MCF 10A (cell line): ENCODE results near the gene IGSF22. TPM values are rescaled to one million over a fixed set of nuclear protein-coding genes. Genes with fewer than 3 reads are reported as not detected.
"Not testable (repeated sequence)": the region's sequence is repeated elsewhere in the genome, so short reads cannot be mapped to it uniquely, and the experiment has no call there.

Experiments
- BruUV-seq: library from RNA; stranded (reverse); fragments of 400-500 nt; replicated peaks from 2 replicates; lab custom pipeline; 2021; lab: Mats Ljungman, UMichigan
- CTCF ChIA-PET: fragments of 300-600 bp; sonication (Branson Sonifier 250); formaldehyde crosslinking; extraction: SDS; loops from one replicate; lab custom pipeline; 2021; ENCODE audit warnings: antibody characterized with exemption, inconsistent platforms; lab: Yijun Ruan, JAX
- POLR2A ChIA-PET: fragments of 300-600, 350-650 bp; sonication (Branson Sonifier 250); formaldehyde crosslinking; extraction: SDS; loops from one replicate; lab custom pipeline; 2020; ENCODE audit warnings: antibody characterized with exemption, inconsistent platforms; lab: Yijun Ruan, JAX
- DNase-seq: peaks from one replicate; pipeline ENCODE4 v3.0.0-alpha.2; 2018; ENCODE audit not compliant: unreplicated experiment
- H3K27ac Mint-ChIP-seq: one replicate; pipeline ENCODE4 v1.8.0; 2022; ENCODE audit warnings: mild to moderate bottlenecking, low read depth, mixed read lengths; ENCODE audit not compliant: unreplicated experiment
- H3K27me3 Mint-ChIP-seq: one replicate; pipeline ENCODE4 v1.8.0; 2022; ENCODE audit warnings: mixed read lengths; ENCODE audit not compliant: insufficient read depth, unreplicated experiment
- H3K36me3 Mint-ChIP-seq: one replicate; pipeline ENCODE4 v1.8.0; 2022; ENCODE audit warnings: mild to moderate bottlenecking, moderate library complexity, mixed read lengths; ENCODE audit not compliant: insufficient read depth, unreplicated experiment
- H3K4me1 Mint-ChIP-seq: one replicate; pipeline ENCODE4 v1.8.0; 2022; ENCODE audit warnings: mixed read lengths; ENCODE audit not compliant: insufficient read depth, unreplicated experiment
- H3K4me3 Mint-ChIP-seq: one replicate; pipeline ENCODE4 v1.8.0; 2022; ENCODE audit warnings: mild to moderate bottlenecking, moderate library complexity, mixed read lengths; ENCODE audit not compliant: unreplicated experiment
- H3K9me3 Mint-ChIP-seq: one replicate; pipeline ENCODE4 v1.8.0; 2022; ENCODE audit warnings: mixed read lengths; ENCODE audit not compliant: unreplicated experiment
- CTCF ChIP-seq: fragments of 200-600 bp; IDR thresholded peaks from one replicate; pipeline ENCODE4 v1.8.0; 2022; ENCODE audit warnings: antibody characterized with exemption, mild to moderate bottlenecking; ENCODE audit not compliant: unreplicated experiment
- intact Hi-C: fragments of 100-400 bp; cut with micrococcal nuclease; formaldehyde crosslinking; loops from 2 replicates; pipeline ENCODE4 v1.14.1; 2022
- total RNA-seq: library from RNA; stranded (reverse); gene quantifications from 2 replicates; pipeline ENCODE4 v1.2.3, GENCODE V29; 2022

IGSF22 gene
- total RNA-seq, 1 experiment from 2014 or later, result not detected

GRCh38 chr11:18684267-18684666, 41.7 kb downstream of the IGSF22 start:
- intact Hi-C loops, result no loop called here
- ChIA-PET CTCF (interaction anchor here (0.7 to 1.1 kb wide), 3 partner anchors 33 to 91 kb away, joined by 3 to 4 read pairs (median 4); no protein-coding TSS in a partner anchor), POLR2A (no interaction called here)
- Mint-ChIP-seq H3K9me3 (no peaks in the 10 kb centered on the region), H3K4me3 (no peak overlapping the region), H3K36me3 (no peaks in the 10 kb centered on the region), H3K4me1 (no peaks in the 10 kb centered on the region), H3K27me3 (no peaks in the 10 kb centered on the region), H3K27ac (no peak overlapping the region)
- TF ChIP-seq CTCF, result no peak
- DNase-seq, result no peak
- no TSS peak for BruUV-seq

- ChIA-PET CTCF (no interaction called here), POLR2A (no interaction called here)
- Mint-ChIP-seq H3K27ac (no peak overlapping the region), H3K36me3 (no peaks in the 10 kb centered on the region), H3K4me1 (no peaks in the 10 kb centered on the region), H3K4me3 (no peak overlapping the region), H3K9me3 (no peaks in the 10 kb centered on the region), H3K27me3 (no peaks in the 10 kb centered on the region)
- no peak for TF ChIP-seq CTCF
- no TSS peak for BruUV-seq
- DNase-seq, result no peak
- intact Hi-C loops, result no loop called here
These were observed 43.5 kb downstream of the IGSF22 start for GRCh38 chr11:18682466-18682865.

GRCh38 chr11:18681949-18682348, 44.0 kb downstream of the IGSF22 start:
- DNase-seq, H3K9me3 Mint-ChIP-seq, POLR2A ChIA-PET, H3K27me3 Mint-ChIP-seq, H3K4me3 Mint-ChIP-seq, intact Hi-C loops, H3K36me3 Mint-ChIP-seq, H3K27ac Mint-ChIP-seq, H3K4me1 Mint-ChIP-seq, CTCF ChIA-PET, BruUV-seq: not testable (repeated sequence)

- Mint-ChIP-seq H3K27ac (no peak overlapping the region), H3K9me3 (no peaks in the 10 kb centered on the region), H3K4me1 (no peaks in the 10 kb centered on the region), H3K36me3 (no peaks in the 10 kb centered on the region), H3K27me3 (no peaks in the 10 kb centered on the region), H3K4me3 (no peak overlapping the region)
- DNase-seq, result no peak
- ChIA-PET CTCF (no interaction called here), POLR2A (interaction anchor here (0.6 kb wide), 1 partner anchor 96 kb away, joined by 3 read pairs; no protein-coding TSS in a partner anchor)
- no peak for TF ChIP-seq CTCF
- BruUV-seq, result no TSS peak
- intact Hi-C loops, result no loop called here
These were observed 48.4 kb downstream of the IGSF22 start for GRCh38 chr11:18677560-18677959.
